ENCODE data around the gene DDX31.

DNA sequence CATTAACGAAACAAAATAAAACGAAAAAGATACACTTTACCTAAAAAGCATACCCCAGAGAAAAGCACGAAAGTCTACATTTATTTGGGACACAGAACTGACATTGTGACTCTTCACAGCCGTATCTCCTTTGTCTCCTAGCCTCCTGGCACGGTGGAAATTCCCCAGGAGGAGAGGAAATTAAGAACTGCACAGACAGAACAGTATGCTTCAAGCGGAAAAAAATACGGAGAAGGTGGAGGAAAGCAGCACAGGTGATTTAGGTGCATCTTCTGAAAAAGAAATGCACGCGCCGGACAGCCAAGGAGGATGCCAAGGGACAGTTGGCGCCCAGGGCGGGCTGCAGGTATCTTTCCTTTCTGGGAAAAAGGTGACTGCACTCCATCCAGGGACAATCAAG is 32.0 kb downstream of the DDX31 start:
- TF ChIP-seq, protein P1, sequence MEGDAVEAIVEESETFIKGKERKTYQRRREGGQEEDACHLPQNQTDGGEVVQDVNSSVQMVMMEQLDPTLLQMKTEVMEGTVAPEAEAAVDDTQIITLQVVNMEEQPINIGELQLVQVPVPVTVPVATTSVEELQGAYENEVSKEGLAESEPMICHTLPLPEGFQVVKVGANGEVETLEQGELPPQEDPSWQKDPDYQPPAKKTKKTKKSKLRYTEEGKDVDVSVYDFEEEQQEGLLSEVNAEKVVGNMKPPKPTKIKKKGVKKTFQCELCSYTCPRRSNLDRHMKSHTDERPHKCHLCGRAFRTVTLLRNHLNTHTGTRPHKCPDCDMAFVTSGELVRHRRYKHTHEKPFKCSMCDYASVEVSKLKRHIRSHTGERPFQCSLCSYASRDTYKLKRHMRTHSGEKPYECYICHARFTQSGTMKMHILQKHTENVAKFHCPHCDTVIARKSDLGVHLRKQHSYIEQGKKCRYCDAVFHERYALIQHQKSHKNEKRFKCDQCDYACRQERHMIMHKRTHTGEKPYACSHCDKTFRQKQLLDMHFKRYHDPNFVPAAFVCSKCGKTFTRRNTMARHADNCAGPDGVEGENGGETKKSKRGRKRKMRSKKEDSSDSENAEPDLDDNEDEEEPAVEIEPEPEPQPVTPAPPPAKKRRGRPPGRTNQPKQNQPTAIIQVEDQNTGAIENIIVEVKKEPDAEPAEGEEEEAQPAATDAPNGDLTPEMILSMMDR (IDR thresholded peaks at IDR 0.05; ENCODE audit: low read depth, low read length): no peak
- TF ChIP-seq POLR2A (IDR thresholded peaks at IDR 0.05; ENCODE audit: extremely low read depth, insufficient read length): no peak
- TF ChIP-seq, protein P2, sequence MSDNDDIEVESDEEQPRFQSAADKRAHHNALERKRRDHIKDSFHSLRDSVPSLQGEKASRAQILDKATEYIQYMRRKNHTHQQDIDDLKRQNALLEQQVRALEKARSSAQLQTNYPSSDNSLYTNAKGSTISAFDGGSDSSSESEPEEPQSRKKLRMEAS (IDR thresholded peaks at IDR 0.05; ENCODE audit: low read depth, low read length): no peak

All from NB4 (cell line).